ENCODE results near the gene ANKRD37.
A peak's percentile ranks its signal among the peaks of the same experiment; 100 is the strongest.

The ANKRD37 gene

GRCh38 chr4:185425647-185426352 lies 29.2 kb downstream of the ANKRD37 start, which contains the start of gene UFSP2:
Gene UFSP2 (minus strand): TSS chr4:185425964. CDS start chr4:185425868, 96 bp downstream.
- peak; percentile 96 for DNase-seq

- no peak for DNase-seq
Measured at GRCh38 chr4:185426960-185427688, 30.5 kb downstream of the ANKRD37 start.

GRCh38 chr4:185429660-185430059 lies 33.0 kb downstream of the ANKRD37 start:
- no peak for DNase-seq

- DNase-seq: no peak
Measured at GRCh38 chr4:185435466-185435865, 38.8 kb downstream of the ANKRD37 start.

- DNase-seq: no peak
Measured at GRCh38 chr4:185437809-185438208, 41.2 kb downstream of the ANKRD37 start.

- DNase-seq: no peak
Measured at GRCh38 chr4:185441479-185441878, 44.8 kb downstream of the ANKRD37 start.

- no peak for DNase-seq
Measured at GRCh38 chr4:185445209-185445608, 48.6 kb downstream of the ANKRD37 start.

Data from activated effector memory CD4-positive, alpha-beta T cell treated with anti-CD3 and anti-CD28 coated beads, Interleukin-2, amount 50 U/mL, for 16 hours (primary cell).